HG03135 (cell line): Measurements from ENCODE around the gene SLC35D3.
"Not testable (repeated sequence)": the region's sequence is repeated elsewhere in the genome, so short reads cannot be mapped to it uniquely, and the experiment has no call there.

ENCODE experiments used
- ATAC-seq: cut with Tn5 transposase; IDR thresholded peaks from one replicate; pipeline ENCODE4 v1.9.1; 2021; ENCODE audit warnings: mild to moderate bottlenecking, moderate library complexity; ENCODE audit not compliant: unreplicated experiment

The SLC35D3 gene

GRCh38 chr6:136921936-136922684 lies at the start of gene SLC35D3:
Gene SLC35D3 (plus strand): TSS chr6:136922301. CDS start chr6:136922429, 128 bp downstream.
- no peak for ATAC-seq

GRCh38 chr6:136873748-136874147 lies 48.4 kb upstream of the SLC35D3 start:
- ATAC-seq = no peak

DNA sequence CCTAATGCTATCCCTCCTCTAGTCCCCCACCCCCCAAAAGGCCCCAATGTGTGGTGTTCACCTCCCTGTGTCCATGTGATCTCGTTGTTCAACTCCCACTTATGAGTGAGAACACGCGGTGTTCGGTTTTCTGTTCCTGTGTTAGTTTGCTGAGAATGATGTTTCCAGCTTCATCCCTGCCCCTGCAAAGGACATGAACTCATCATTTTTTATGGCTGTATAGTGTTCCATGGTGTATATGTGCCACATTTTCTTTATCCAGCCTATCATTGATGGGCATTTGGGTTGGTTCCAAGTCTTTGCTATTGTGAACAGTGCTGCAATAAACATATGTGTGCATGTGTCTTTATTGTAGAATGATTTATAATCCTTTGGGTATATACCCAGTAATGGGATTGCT lies 45.6 kb upstream of the SLC35D3 start:
- not testable (repeated sequence) for ATAC-seq

- no peak for ATAC-seq
These were observed 41.2 kb upstream of the SLC35D3 start for GRCh38 chr6:136880748-136881460.

GRCh38 chr6:136886091-136886490 lies 36.0 kb upstream of the SLC35D3 start:
- no peak for ATAC-seq

GRCh38 chr6:136887953-136888352 lies 34.1 kb upstream of the SLC35D3 start:
- no peak for ATAC-seq

DNA sequence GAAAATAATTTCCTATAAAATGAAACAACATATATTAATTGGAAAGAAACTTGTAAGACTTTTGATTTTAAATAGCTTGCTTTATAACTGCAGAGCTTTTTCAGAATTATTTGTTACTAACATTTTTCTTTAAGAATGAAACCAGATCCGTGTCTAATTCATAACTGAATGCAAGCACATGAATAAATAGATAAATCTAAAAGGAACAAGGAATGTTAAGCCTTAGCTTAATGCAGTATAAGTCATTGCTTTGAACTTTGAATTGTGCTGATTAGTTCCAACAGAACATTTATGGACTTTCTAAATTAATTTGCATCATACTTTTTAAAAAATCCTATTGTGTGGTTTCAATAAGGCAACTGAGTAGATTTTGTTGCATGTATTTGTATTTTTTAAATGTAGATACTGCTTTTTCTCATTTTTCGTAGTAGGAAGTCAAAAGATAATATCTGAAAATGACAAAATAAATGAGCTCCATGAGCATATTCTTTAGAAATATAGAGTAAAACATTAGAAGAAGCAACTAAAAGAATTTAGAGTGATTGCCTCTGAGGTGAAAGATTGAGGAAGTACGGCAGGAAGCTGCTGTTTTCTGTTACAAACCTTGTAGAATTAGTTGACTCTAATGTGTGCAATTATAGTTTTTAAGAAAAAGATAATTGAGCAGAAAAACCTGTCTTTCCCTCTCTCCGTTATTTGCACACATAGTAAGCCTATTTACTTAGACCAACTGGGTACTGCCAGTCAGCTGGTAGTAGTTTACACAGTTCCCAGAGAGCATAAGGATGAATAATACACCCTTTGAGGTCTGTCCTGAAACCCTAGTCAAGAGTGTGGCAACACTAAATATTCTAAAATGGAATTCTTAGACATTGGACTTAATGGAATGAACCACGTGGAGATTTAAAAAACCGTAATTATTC lies 32.6 kb upstream of the SLC35D3 start:
- ATAC-seq = no peak

DNA sequence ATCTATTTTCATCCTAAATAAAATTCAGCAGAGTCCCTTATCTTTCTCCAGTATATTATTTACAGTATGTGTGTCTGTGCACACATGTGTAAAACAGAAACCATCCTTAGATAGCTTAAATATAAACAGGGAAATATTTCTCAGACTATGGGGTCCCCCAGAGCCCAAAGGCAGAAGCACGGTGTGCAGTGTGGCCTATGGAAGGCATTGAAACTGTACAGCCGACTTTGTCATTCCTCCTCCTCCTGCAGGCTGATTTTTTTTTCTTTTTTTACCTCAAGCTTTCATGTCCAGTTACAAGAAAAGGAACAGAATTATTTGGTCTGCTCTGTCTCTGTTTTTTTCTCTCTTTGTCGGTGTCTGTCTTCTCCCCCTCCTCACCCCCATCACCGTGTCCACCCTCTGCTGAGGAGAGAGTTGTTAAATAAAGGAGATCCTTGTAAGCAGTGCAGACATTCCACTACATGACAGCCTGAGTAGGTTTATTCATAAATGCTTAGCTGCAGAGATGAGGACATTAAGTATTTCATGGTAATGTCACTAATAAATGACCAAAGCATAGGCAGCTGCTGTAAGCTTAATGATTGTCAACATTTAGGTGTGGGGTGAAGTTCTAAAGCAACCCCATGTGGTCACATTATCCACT lies 31.8 kb upstream of the SLC35D3 start:
- no peak for ATAC-seq

- ATAC-seq = no peak
These were observed 31.1 kb upstream of the SLC35D3 start for GRCh38 chr6:136890986-136891385.

GRCh38 chr6:136893187-136893586 lies 28.9 kb upstream of the SLC35D3 start:
- no peak for ATAC-seq

GRCh38 chr6:136895901-136896300 lies 26.2 kb upstream of the SLC35D3 start:
- ATAC-seq = no peak

GRCh38 chr6:136897071-136897470 lies 25.0 kb upstream of the SLC35D3 start:
- ATAC-seq = no peak

DNA sequence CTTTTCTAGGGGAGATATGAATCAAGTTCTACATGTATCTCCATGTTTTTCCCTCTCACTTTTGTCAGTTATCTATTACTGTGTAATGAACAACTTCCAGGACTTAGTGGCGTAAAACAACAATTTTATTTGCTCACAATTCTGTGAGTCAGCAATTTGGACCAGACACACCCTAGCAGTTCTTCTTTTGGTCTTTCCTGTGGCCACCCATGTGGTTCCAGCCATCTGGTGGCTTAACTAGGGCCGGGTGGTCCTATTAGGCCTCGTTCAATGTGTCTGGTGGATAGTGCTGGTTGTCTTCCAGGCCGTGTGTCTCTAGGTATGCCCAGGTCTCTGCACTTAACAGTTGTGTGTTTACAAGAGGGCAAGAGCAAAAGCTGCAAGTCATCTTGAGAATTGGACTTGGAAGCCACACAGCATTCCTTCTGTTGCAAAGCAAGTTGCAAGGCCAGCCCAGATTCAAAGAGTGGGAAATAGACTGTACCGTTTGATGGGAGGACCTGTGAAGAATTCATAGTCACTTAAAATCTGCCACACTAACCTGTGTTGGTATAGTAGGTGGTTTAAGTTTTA lies 20.8 kb upstream of the SLC35D3 start:
- ATAC-seq = no peak

GRCh38 chr6:136904477-136904876 lies 17.6 kb upstream of the SLC35D3 start:
- not testable (repeated sequence) for ATAC-seq

GRCh38 chr6:136914947-136915346 lies 7.2 kb upstream of the SLC35D3 start:
- no peak for ATAC-seq

DNA sequence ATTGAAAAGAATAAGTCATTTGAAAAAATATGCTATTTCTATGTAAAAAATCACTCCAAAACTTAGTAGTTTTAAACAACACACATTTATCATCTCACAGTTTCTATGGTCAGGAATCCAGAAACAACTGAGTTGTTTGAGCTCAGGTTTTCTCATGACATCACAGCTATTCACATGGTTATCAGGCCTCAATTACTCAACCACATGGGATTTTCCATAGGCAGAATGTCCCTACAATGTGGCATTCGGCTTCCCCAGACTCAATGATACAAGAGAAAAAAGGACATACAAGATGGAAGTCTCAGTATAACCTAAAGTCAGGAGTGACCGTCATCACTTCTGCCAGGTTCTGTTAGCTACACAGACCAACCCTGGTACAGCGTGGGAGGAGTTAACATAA lies 3.4 kb upstream of the SLC35D3 start:
- no peak for ATAC-seq

DNA sequence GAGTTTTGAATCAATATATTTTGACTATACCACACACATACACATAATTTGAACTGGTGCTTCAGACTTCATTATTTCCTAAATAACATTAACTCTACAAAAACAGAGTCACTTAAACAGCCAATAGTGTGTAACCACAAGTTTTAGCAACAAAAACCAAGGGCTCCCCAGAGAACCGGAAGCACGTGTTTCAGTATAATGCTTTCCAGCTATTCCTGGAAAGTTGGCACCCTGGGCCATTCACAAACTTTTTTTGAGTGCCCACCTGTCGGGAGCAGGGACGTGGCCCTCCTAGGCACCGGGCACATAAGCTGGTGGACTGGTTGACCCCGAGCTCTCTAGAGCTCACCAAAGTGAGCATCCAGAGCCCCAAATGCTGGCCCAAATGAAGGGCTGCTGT lies 1.9 kb upstream of the SLC35D3 start:
- no peak for ATAC-seq

- no peak for ATAC-seq
These were observed 1.3 kb upstream of the SLC35D3 start for GRCh38 chr6:136920671-136921380.

GRCh38 chr6:136921381-136921935 lies 643 bp upstream of the SLC35D3 start:
- ATAC-seq = no peak

GRCh38 chr6:136922685-136923006 lies 545 bp downstream of the SLC35D3 start:
- ATAC-seq = no peak
